ENCODE measurements around the gene YBEY.

DNA sequence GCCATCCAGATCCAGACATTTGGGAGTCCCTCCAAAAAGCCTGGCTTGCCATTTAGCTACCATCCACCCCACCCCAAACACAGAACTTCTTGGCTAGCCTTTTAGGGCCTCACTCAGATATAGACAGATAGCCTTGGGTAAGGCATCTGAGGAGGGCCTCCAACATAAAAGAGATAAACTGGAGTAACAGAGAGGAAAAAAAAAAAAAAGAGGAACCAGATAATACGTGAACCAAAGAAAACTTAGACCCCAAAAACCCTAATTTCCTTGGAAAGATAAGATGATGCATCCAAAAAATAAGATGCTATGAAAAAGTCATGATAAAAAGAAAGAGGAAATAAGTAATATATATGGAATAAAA lies 37.7 kb upstream of the YBEY start:
- TF ChIP-seq, protein P1, sequence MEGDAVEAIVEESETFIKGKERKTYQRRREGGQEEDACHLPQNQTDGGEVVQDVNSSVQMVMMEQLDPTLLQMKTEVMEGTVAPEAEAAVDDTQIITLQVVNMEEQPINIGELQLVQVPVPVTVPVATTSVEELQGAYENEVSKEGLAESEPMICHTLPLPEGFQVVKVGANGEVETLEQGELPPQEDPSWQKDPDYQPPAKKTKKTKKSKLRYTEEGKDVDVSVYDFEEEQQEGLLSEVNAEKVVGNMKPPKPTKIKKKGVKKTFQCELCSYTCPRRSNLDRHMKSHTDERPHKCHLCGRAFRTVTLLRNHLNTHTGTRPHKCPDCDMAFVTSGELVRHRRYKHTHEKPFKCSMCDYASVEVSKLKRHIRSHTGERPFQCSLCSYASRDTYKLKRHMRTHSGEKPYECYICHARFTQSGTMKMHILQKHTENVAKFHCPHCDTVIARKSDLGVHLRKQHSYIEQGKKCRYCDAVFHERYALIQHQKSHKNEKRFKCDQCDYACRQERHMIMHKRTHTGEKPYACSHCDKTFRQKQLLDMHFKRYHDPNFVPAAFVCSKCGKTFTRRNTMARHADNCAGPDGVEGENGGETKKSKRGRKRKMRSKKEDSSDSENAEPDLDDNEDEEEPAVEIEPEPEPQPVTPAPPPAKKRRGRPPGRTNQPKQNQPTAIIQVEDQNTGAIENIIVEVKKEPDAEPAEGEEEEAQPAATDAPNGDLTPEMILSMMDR (IDR thresholded peaks at IDR 0.05; ENCODE audit: poor library complexity, severe bottlenecking), result no peak
- TF ChIP-seq RAD21 (conservative IDR thresholded peaks at IDR 0.05) (no peak), POLR2AphosphoS5 (IDR thresholded peaks at IDR 0.05) (no peak), TAF1 (IDR thresholded peaks at IDR 0.05; ENCODE audit: low read depth) (no peak), EZH2 (IDR thresholded peaks at IDR 0.05; ENCODE audit: borderline replicate concordance, insufficient read depth, low read length, poor library complexity, severe bottlenecking) (no peak), EP300 (conservative IDR thresholded peaks at IDR 0.05; ENCODE audit: poor library complexity, severe bottlenecking) (no peak)
- TF ChIP-seq, protein P2, sequence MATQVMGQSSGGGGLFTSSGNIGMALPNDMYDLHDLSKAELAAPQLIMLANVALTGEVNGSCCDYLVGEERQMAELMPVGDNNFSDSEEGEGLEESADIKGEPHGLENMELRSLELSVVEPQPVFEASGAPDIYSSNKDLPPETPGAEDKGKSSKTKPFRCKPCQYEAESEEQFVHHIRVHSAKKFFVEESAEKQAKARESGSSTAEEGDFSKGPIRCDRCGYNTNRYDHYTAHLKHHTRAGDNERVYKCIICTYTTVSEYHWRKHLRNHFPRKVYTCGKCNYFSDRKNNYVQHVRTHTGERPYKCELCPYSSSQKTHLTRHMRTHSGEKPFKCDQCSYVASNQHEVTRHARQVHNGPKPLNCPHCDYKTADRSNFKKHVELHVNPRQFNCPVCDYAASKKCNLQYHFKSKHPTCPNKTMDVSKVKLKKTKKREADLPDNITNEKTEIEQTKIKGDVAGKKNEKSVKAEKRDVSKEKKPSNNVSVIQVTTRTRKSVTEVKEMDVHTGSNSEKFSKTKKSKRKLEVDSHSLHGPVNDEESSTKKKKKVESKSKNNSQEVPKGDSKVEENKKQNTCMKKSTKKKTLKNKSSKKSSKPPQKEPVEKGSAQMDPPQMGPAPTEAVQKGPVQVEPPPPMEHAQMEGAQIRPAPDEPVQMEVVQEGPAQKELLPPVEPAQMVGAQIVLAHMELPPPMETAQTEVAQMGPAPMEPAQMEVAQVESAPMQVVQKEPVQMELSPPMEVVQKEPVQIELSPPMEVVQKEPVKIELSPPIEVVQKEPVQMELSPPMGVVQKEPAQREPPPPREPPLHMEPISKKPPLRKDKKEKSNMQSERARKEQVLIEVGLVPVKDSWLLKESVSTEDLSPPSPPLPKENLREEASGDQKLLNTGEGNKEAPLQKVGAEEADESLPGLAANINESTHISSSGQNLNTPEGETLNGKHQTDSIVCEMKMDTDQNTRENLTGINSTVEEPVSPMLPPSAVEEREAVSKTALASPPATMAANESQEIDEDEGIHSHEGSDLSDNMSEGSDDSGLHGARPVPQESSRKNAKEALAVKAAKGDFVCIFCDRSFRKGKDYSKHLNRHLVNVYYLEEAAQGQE (IDR thresholded peaks at IDR 0.05; ENCODE audit: borderline replicate concordance), result no peak

Measured in neural cell (in vitro differentiated cells).